Measurements from ENCODE around the gene IGSF3. TPM values are rescaled to one million over a fixed set of nuclear protein-coding genes. Genes with fewer than 3 reads are reported as not detected.

IGSF3 gene
- total and polyA plus RNA-seq, 2 of the 13 experiments (the other 11 are each of a cell fraction or from before 2014, with no cell fraction given), result 0.11 to 0.16 TPM

DNA sequence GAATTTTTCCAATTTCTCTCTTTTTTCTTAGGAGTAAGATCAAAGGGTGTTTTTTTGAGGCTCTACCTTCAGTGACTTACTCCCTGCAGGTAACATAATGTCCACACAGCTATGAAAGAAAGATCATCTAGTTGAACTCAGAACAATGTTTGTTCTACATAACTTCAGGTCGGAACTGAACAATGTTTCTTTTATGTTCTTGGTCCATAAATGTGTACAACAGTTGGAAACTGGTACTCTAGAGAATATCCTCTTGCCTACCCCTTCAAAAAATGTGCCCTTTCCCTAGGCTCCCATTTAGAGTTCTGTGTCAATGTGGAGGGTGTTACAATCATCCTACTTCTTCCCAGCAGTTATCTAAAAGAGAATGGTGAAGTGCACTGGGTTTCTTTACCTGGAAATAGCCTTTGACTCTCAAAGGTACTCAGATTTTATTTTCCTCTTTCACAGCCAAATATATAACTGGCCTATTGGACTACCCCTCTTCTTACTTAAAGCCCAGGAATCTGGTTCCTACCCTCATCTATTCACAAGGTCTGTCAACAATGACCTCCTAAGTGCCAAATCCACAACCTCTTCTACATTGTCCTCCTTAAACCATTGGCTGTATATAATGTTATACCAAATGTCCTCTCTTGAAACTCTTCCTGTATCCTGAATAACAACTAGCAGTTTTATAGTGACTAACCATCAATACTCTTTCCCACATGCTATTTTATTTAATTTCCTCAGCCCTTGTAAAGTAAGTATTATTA, 139.0 kb downstream of the IGSF3 start:
- peak; percentile 91 for ATAC-seq
- H3K4me1 ChIP-seq (ENCODE audit: insufficient read depth, low read length), result peaks cover 37% of the 10 kb centered on the region
- intact Hi-C loops (cut with micrococcal nuclease; ENCODE audit: unreplicated experiment), result loop anchor here (5.0 kb wide), 1 partner anchor 44 kb away; the partner anchor contains the start of gene CD58
- WGBS (ENCODE audit: low lambda C conversion rate), result 8% methylated on average over 1 of the region's 1 CpG
- H2AFZ ChIP-seq (ENCODE audit: low read length), result no peak overlapping the region
- no peak overlapping the region for H3K9ac ChIP-seq (ENCODE audit: insufficient read depth, low read depth, low read length)
- BruUV-seq (replicated peaks), result no TSS peak
- in situ Hi-C loops (cut with HindIII; ENCODE audit: extremely low pct_ligation_motif_present, low pct_unique_long_range_greater_than_20kb), result no loop called here
- no peaks in the 10 kb centered on the region for H3K27me3 ChIP-seq (ENCODE audit: control insufficient read depth in 1 of 2, insufficient read depth in 2 of 2, low read length in 2 of 2)
- ChIA-PET POLR2A (no interaction called here), CTCF (ENCODE audit: low intra/inter-chr PET ratio, low total read pairs) (no interaction called here)
- H3K36me3 ChIP-seq (replicated peaks in 1 of 2; ENCODE audit: control insufficient read depth in 1 of 2, insufficient read depth in 2 of 2, low read length in 2 of 2), result peaks cover 8 to 23% of the 10 kb centered on the region in 2 experiments; a peak in 4 of 5 replicates
- peak overlapping the region; percentile 50 for H3K27ac ChIP-seq (ENCODE audit: extremely low read length, insufficient read depth, low read length)
- DNase-seq (ENCODE audit: low spot score), result peak; percentile 79
- H3K4me3 ChIP-seq (replicated peaks in 1 of 3; ENCODE audit: insufficient read depth in 1 of 3, low read depth in 2 of 3, low read length in 3 of 3), result no peak overlapping the region
- peaks cover 19% of the 10 kb centered on the region for H4K20me1 ChIP-seq (ENCODE audit: insufficient read depth, low read length)
- peaks cover 15% of the 10 kb centered on the region for H3K9me3 ChIP-seq (ENCODE audit: low read length)
- H3K4me2 ChIP-seq (ENCODE audit: low read depth, low read length), result peak overlapping the region; percentile 21; the same call in 1 of the 2 replicates
- H3K79me2 ChIP-seq (ENCODE audit: insufficient read depth, low read length), result peaks cover 35% of the 10 kb centered on the region
- peak; percentile 50 for FAIRE-seq
- TF ChIP-seq, protein P1, sequence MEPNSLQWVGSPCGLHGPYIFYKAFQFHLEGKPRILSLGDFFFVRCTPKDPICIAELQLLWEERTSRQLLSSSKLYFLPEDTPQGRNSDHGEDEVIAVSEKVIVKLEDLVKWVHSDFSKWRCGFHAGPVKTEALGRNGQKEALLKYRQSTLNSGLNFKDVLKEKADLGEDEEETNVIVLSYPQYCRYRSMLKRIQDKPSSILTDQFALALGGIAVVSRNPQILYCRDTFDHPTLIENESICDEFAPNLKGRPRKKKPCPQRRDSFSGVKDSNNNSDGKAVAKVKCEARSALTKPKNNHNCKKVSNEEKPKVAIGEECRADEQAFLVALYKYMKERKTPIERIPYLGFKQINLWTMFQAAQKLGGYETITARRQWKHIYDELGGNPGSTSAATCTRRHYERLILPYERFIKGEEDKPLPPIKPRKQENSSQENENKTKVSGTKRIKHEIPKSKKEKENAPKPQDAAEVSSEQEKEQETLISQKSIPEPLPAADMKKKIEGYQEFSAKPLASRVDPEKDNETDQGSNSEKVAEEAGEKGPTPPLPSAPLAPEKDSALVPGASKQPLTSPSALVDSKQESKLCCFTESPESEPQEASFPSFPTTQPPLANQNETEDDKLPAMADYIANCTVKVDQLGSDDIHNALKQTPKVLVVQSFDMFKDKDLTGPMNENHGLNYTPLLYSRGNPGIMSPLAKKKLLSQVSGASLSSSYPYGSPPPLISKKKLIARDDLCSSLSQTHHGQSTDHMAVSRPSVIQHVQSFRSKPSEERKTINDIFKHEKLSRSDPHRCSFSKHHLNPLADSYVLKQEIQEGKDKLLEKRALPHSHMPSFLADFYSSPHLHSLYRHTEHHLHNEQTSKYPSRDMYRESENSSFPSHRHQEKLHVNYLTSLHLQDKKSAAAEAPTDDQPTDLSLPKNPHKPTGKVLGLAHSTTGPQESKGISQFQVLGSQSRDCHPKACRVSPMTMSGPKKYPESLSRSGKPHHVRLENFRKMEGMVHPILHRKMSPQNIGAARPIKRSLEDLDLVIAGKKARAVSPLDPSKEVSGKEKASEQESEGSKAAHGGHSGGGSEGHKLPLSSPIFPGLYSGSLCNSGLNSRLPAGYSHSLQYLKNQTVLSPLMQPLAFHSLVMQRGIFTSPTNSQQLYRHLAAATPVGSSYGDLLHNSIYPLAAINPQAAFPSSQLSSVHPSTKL (CRISPR knock-in tag; IDR thresholded peaks at IDR 0.05), result peak; percentile 60
- TF ChIP-seq SOX6 (IDR thresholded peaks at IDR 0.05) (no peak), SOX6 (CRISPR knock-in tag; IDR thresholded peaks at IDR 0.05) (peak; percentile 54; the same call in 1 of the 2 replicates), ZNF616 (CRISPR knock-in tag; IDR thresholded peaks at IDR 0.05; ENCODE audit: low read depth) (no peak), SOX13 (IDR thresholded peaks at IDR 0.05) (no peak), SOX13 (CRISPR knock-in tag; conservative IDR thresholded peaks at IDR 0.05 in 1 of 2, IDR thresholded peaks at IDR 0.05 in 1 of 2) (peak in 1 of 2 experiments; percentile 70; a peak in 2 of 4 replicates), TCF7 (IDR thresholded peaks at IDR 0.05; ENCODE audit: low read depth) (peak; percentile 65), HMG20A (CRISPR knock-in tag; IDR thresholded peaks at IDR 0.05; ENCODE audit: borderline replicate concordance) (0 out of 2 replicates have a peak, but pooled peaks have one; percentile 39), ZNF3 (CRISPR knock-in tag; IDR thresholded peaks at IDR 0.05) (no peak), ZFP41 (CRISPR knock-in tag; IDR thresholded peaks at IDR 0.05; ENCODE audit: borderline replicate concordance) (no peak), ZNF775 (CRISPR knock-in tag; IDR thresholded peaks at IDR 0.05; ENCODE audit: borderline replicate concordance) (no peak), CREM (IDR thresholded peaks at IDR 0.05) (peak; percentile 16; the same call in 1 of the 2 replicates), CREM (CRISPR knock-in tag; IDR thresholded peaks at IDR 0.05) (no peak), EP300 (IDR thresholded peaks at IDR 0.05; ENCODE audit: low read depth in 2 of 2, low read length in 2 of 2) (peak in 1 of 2 experiments; percentile 40; a peak in 1 of 4 replicates), EP300 (CRISPR knock-in tag; IDR thresholded peaks at IDR 0.05; ENCODE audit: borderline replicate concordance) (no peak), GATAD2A (CRISPR knock-in tag; IDR thresholded peaks at IDR 0.05) (peak; percentile 47; the same call in 1 of the 2 replicates), PHF21A (CRISPR knock-in tag; IDR thresholded peaks at IDR 0.05) (peak; percentile 28; the same call in 1 of the 2 replicates), ZNF644 (CRISPR knock-in tag; IDR thresholded peaks at IDR 0.05; ENCODE audit: low read depth) (peak; percentile 25; the same call in 1 of the 2 replicates), ZNF235 (CRISPR knock-in tag; IDR thresholded peaks at IDR 0.05; ENCODE audit: borderline replicate concordance) (no peak), TEAD3 (CRISPR knock-in tag; optimal IDR thresholded peaks at IDR 0.05; ENCODE audit: borderline replicate concordance) (no peak), SOX5 (CRISPR knock-in tag; IDR thresholded peaks at IDR 0.05; ENCODE audit: borderline replicate concordance) (peak; percentile 70; the same call in 1 of the 2 replicates)
